GM19397 (cell line): ENCODE measurements around the gene RPS27L.
"Not testable (repeated sequence)": the region's sequence is repeated elsewhere in the genome, so short reads cannot be mapped to it uniquely, and the experiment has no call there.

Experiments used
- ATAC-seq: cut with Tn5 transposase; IDR thresholded peaks from one replicate; pipeline ENCODE4 v1.9.1; 2021; ENCODE audit warnings: mild to moderate bottlenecking, moderate library complexity; ENCODE audit not compliant: unreplicated experiment

Gene RPS27L

DNA sequence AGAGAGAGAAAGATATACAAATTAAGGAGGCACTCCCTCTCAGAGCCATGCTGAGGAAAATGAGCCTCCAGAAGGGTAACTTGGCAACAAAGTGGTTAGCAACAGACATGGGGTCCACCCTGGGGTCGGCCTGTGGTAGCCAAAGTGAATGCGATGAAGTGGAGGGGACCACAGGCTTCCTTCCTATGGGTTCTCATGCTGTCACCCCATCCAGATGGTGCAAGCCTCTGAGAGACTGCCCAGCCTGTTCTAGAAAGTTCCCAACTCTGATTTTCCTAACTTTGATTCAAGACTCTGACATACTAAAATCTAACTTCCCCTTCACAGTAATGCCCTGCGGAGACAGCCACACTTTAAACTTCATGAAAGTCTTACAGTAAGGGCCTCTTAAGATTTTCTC is 53.9 kb downstream of the RPS27L start:
- no peak for ATAC-seq

GRCh38 chr15:63099581-63099980 is 57.7 kb downstream of the RPS27L start:
- ATAC-seq = not testable (repeated sequence)

DNA sequence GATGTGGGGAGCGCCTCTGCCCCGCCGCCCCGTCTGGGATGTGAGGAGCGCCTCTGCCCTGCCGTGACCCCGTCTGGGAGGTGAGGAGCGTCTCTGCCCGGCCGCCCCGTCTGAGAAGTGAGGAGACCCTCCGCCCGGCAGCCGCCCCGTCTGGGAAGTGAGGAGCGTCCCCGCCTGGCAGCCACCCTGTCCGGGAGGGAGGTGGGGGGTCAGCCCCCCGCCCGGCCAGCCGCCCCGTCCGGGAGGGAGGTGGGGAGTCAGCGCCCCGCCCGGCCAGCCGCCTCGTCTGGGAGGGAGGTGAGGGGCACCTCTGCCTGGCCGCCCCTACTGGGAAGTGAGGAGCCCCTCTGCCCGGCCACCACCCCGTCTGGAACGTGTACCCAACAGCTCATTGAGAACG is 58.4 kb downstream of the RPS27L start:
- not testable (repeated sequence) for ATAC-seq
